Endodermal cell (in vitro differentiated cells): ENCODE results near the gene NKAP. TPM values are rescaled to one million over a fixed set of nuclear protein-coding genes. Genes with fewer than 3 reads are reported as not detected.
"Not testable (repeated sequence)": the region's sequence is repeated elsewhere in the genome, so short reads cannot be mapped to it uniquely, and the experiment has no call there.

Source experiments
- DNase-seq: peaks from one replicate; pipeline ENCODE4 v3.0.0-alpha.2; 2017
- H3K27ac ChIP-seq: 2 replicates; pipeline ENCODE4 v1.5.1; 2013; ENCODE audit warnings: mild to moderate bottlenecking, low read depth, low read length, moderate library complexity
- H3K27me3 ChIP-seq: 2 replicates; pipeline ENCODE4 v1.6.1; 2013; ENCODE audit warnings: mild to moderate bottlenecking, low read length, moderate library complexity; ENCODE audit not compliant: insufficient read depth, control insufficient read depth, poor library complexity, severe bottlenecking
- H3K36me3 ChIP-seq: 2 replicates; pipeline ENCODE4 v1.7.0; 2013; ENCODE audit warnings: mild to moderate bottlenecking, low read length, moderate library complexity; ENCODE audit not compliant: control insufficient read depth, insufficient read depth
- H3K4me1 ChIP-seq: one replicate; pipeline ENCODE4 v1.7.0; 2013; ENCODE audit warnings: low read length; ENCODE audit not compliant: control insufficient read depth, insufficient read depth
- H3K4me3 ChIP-seq: 2 replicates; pipeline ENCODE4 v1.5.1; 2013; ENCODE audit warnings: mild to moderate bottlenecking, low read length, moderate library complexity
- H3K9ac ChIP-seq: 2 replicates; pipeline ENCODE4 v1.6.1; 2013; ENCODE audit warnings: mild to moderate bottlenecking, low read length, moderate library complexity; ENCODE audit not compliant: poor library complexity, severe bottlenecking; ENCODE audit errors: extremely low read depth
- H3K9me3 ChIP-seq: 2 replicates; pipeline ENCODE4 v1.6.1; 2013; ENCODE audit warnings: mild to moderate bottlenecking, low read length, moderate library complexity; ENCODE audit not compliant: control insufficient read depth
- H3K27ac Mint-ChIP-seq: 2 replicates; pipeline ENCODE4 v1.8.0; 2020; ENCODE audit warnings: mixed read lengths
- H3K27me3 Mint-ChIP-seq: 2 replicates; pipeline ENCODE4 v1.8.0; 2021; ENCODE audit warnings: mild to moderate bottlenecking, mixed read lengths; ENCODE audit not compliant: insufficient read depth
- H3K36me3 Mint-ChIP-seq: 2 replicates; pipeline ENCODE4 v1.8.0; 2020; ENCODE audit warnings: low read depth, mixed read lengths
- H3K4me1 Mint-ChIP-seq: 2 replicates; pipeline ENCODE4 v1.8.0; 2020; ENCODE audit warnings: mixed read lengths
- H3K4me3 Mint-ChIP-seq: 2 replicates; pipeline ENCODE4 v1.8.0; 2020; ENCODE audit warnings: mild to moderate bottlenecking, moderate library complexity, mixed read lengths
- H3K9me3 Mint-ChIP-seq: 2 replicates; pipeline ENCODE4 v1.8.0; 2020; ENCODE audit warnings: mild to moderate bottlenecking, mixed read lengths
- CTCF ChIP-seq: fragments of 200-600 bp; sonication (generic); conservative IDR thresholded peaks from 2 replicates; pipeline ENCODE4 v1.5.0; 2021; ENCODE audit warnings: antibody characterized with exemption, mild to moderate bottlenecking
- WGBS, 2 experiments: methylation state at CpG; one replicate each; pipeline versions ENCODE4 v1.1.5 to v1.1.7; 2013; ENCODE audit warnings: missing lambda C conversion rate in 2 of 2, mixed read lengths in 1 of 2; ENCODE audit not compliant: insufficient coverage in 1 of 2, insufficient read length in 1 of 2; 5-methylcytosine and 5-hydroxymethylcytosine counted together
- total RNA-seq, 2 donors: library from RNA; stranded (reverse); fragmentation: NEBNext Ultra II Directional in 1 of 2; extraction: Animal tissue kit (Norgen Biotek cat#: 25700) in 1 of 2; gene quantifications; 2 replicates in 1 of 2; 3 replicates in 1 of 2; pipeline ENCODE4 v1.2.1, GENCODE V29; 2021

Gene NKAP
- total RNA-seq, 2 donors from 2014 or later = 7.7 to 10.8 TPM

DNA sequence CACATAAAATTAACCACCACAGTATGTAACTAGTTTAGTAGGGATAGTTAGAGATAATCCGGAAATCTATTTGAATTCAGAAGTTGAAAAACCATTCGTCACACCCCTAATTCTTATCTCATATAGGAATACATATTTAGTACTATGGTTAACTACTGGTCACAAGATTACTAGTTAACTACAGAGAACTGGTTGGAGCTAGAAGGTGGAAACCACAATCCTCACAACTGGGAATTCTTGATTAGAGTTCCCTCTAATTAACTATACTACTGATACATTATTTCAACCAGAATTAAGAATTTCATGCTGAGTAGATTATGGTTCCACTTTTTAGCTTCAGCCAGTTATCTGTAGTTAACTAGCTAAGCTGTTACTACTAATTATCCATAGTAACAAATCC is 39.9 kb upstream of the NKAP start:
- Mint-ChIP-seq H3K9me3 (peaks cover 38% of the 10 kb centered on the region), H3K36me3 (no peaks in the 10 kb centered on the region), H3K4me1 (no peaks in the 10 kb centered on the region), H3K27me3 (peaks cover 54% of the 10 kb centered on the region), H3K4me3 (no peak overlapping the region), H3K27ac (no peak overlapping the region)
- H3K4me1 ChIP-seq = no peaks in the 10 kb centered on the region
- WGBS, 2 experiments = no CpG with 5 or more reads among the region's 2 CpGs
- H3K4me3 ChIP-seq = no peak overlapping the region
- H3K27ac ChIP-seq = no peak overlapping the region
- no peaks in the 10 kb centered on the region for H3K9me3 ChIP-seq
- peaks cover 92% of the 10 kb centered on the region for H3K27me3 ChIP-seq
- TF ChIP-seq CTCF = no peak
- DNase-seq = no peak
- H3K9ac ChIP-seq = no peak overlapping the region
- H3K36me3 ChIP-seq = no peaks in the 10 kb centered on the region

GRCh38 chrX:119982145-119982544 is 38.6 kb upstream of the NKAP start:
- Mint-ChIP-seq H3K4me3 (no peak overlapping the region), H3K27ac (no peak overlapping the region), H3K36me3 (no peaks in the 10 kb centered on the region), H3K9me3 (peaks cover 31% of the 10 kb centered on the region), H3K27me3 (peaks cover 48% of the 10 kb centered on the region), H3K4me1 (no peaks in the 10 kb centered on the region)
- WGBS, 2 experiments = 35 to 39% methylated on average over 2 of the region's 3 CpGs
- peaks cover 78% of the 10 kb centered on the region for H3K27me3 ChIP-seq
- no peak for TF ChIP-seq CTCF
- no peaks in the 10 kb centered on the region for H3K9me3 ChIP-seq
- no peaks in the 10 kb centered on the region for H3K4me1 ChIP-seq
- no peak overlapping the region for H3K9ac ChIP-seq
- no peak for DNase-seq
- H3K36me3 ChIP-seq = no peaks in the 10 kb centered on the region
- H3K27ac ChIP-seq = no peak overlapping the region
- H3K4me3 ChIP-seq = no peak overlapping the region

GRCh38 chrX:119981286-119982070 is 37.9 kb upstream of the NKAP start:
- Histone ChIP-seq H3K9ac (no peak overlapping the region), H3K36me3 (no peaks in the 10 kb centered on the region), H3K4me1 (no peaks in the 10 kb centered on the region), H3K4me3 (no peak overlapping the region), H3K27ac (no peak overlapping the region), H3K27me3 (peaks cover 71% of the 10 kb centered on the region), H3K9me3 (no peaks in the 10 kb centered on the region)
- Mint-ChIP-seq H3K9me3 (peaks cover 30% of the 10 kb centered on the region), H3K4me3 (no peak overlapping the region), H3K4me1 (no peaks in the 10 kb centered on the region), H3K27ac (no peak overlapping the region), H3K27me3 (peaks cover 45% of the 10 kb centered on the region), H3K36me3 (no peaks in the 10 kb centered on the region)
- DNase-seq = peak; percentile 80
- peak; percentile 75 for TF ChIP-seq CTCF
- 32% methylated on average over 11 of the region's 15 CpGs; no CpG with 5 or more reads in 1 of the 2 experiments for WGBS, 2 experiments

DNA sequence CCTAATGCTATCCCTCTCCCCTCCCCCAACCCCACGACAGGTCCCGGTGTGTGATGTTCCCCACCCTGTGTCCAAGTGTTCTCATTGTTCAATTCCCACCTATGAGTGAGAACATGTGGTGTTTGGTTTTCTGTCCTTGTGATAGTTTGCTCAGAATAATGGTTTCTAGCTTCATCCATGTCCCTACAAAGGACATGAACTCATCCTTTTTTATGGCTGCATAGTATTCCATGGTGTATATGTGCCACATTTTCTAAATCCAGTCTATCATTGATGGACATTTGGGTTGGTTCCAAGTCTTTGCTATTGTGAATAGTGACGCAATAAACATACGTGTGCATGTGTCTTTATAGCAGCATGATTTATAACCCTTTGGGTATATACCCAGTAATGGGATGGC is 33.6 kb upstream of the NKAP start:
- not testable (repeated sequence) for H3K9me3 ChIP-seq, H3K36me3 Mint-ChIP-seq, H3K27ac ChIP-seq, H3K27ac Mint-ChIP-seq, H3K9ac ChIP-seq, H3K36me3 ChIP-seq, H3K4me1 Mint-ChIP-seq, H3K4me1 ChIP-seq, DNase-seq, H3K4me3 Mint-ChIP-seq, H3K4me3 ChIP-seq
- Mint-ChIP-seq H3K9me3 (peaks cover 26% of the 10 kb centered on the region), H3K27me3 (peaks cover 27% of the 10 kb centered on the region)
- no CpG with 5 or more reads among the region's 4 CpGs for WGBS, 2 experiments
- peaks cover 31% of the 10 kb centered on the region for H3K27me3 ChIP-seq
